ENCODE data around the gene ABHD17C. TPM values are rescaled to one million over a fixed set of nuclear protein-coding genes. Genes with fewer than 3 reads are reported as not detected.

ABHD17C gene
- polyA plus RNA-seq, 1 donor (not counting 4 experiments of a cell fraction or from before 2014, with no cell fraction given): 23.3 TPM

DNA sequence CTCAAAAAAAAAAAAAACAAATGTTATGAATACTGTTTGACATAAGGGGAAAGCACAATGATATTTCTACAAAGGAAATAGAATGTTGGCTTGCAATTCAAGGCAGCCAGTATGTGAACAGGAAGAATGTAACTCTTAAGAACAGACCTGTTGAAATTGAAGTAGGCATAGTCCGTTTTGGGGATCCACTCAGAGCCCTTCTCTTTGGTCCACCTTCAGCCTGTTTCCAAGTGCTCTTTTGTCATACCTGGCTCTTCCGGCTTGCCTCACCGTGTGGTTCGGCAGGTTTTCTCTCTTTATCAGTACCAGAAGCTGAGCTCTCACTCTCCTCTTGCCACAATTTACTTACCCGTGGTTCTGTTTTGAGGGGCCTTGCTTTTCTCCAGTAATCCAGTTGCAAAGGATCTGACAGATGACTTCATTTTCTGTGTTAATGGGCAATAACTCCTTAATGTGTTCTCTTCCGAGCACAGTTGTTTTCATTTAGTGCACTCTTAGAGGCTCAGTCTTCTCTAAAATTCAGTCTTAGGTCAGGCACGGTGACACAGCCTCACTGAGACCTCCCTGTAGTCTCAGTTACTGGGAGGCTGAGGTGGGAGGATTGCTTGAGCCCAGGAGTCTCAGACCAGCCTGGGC, 6.7 kb downstream of the ABHD17C start:
- Histone ChIP-seq H3K27ac (ENCODE audit: control insufficient read depth, insufficient read depth, low read length) (no peak overlapping the region), H3K36me3 (ENCODE audit: control insufficient read depth in 2 of 2, extremely low read depth in 1 of 2, insufficient read depth in 2 of 2, low read length in 2 of 2) (peaks cover 14 to 19% of the 10 kb centered on the region in 2 experiments), H3K9me3 (ENCODE audit: control insufficient read depth, low read depth, low read length) (no peaks in the 10 kb centered on the region), H2AFZ (ENCODE audit: control insufficient read depth, low read length) (no peak overlapping the region), H3K4me1 (ENCODE audit: control insufficient read depth, extremely low read depth, insufficient read depth, low read length) (peaks cover 31% of the 10 kb centered on the region), H3K9me1 (ENCODE audit: control insufficient read depth, extremely low read depth, insufficient read depth, low read length) (no peaks in the 10 kb centered on the region), H3K9ac (ENCODE audit: control insufficient read depth, extremely low read depth, insufficient read depth, low read length) (no peak overlapping the region), H3K4me2 (ENCODE audit: control insufficient read depth, extremely low read depth, insufficient read depth, low read depth, low read length) (peak overlapping the region; percentile 61), H3K27me3 (ENCODE audit: control insufficient read depth, extremely low read depth, insufficient read depth, low read length) (no peaks in the 10 kb centered on the region), H4K20me1 (ENCODE audit: control insufficient read depth, extremely low read depth, insufficient read depth, low read length) (peaks cover 4% of the 10 kb centered on the region), H3K79me2 (ENCODE audit: control insufficient read depth, insufficient read depth, low read length) (peaks cover 94% of the 10 kb centered on the region), H3K4me3 (ENCODE audit: control insufficient read depth in 2 of 3, extremely low read depth in 1 of 3, insufficient read depth in 2 of 3, low read depth in 1 of 3, low read length in 3 of 3) (no peak overlapping the region)
- peak; percentile 5 for FAIRE-seq
- dilution Hi-C loops (cut with MboI; ENCODE audit: extremely low pct_ligation_motif_present, low sequenced_read_pairs): no loop called here
- DNase-seq (ENCODE audit: low read depth, low spot score): no peak
- TF ChIP-seq, protein P1, sequence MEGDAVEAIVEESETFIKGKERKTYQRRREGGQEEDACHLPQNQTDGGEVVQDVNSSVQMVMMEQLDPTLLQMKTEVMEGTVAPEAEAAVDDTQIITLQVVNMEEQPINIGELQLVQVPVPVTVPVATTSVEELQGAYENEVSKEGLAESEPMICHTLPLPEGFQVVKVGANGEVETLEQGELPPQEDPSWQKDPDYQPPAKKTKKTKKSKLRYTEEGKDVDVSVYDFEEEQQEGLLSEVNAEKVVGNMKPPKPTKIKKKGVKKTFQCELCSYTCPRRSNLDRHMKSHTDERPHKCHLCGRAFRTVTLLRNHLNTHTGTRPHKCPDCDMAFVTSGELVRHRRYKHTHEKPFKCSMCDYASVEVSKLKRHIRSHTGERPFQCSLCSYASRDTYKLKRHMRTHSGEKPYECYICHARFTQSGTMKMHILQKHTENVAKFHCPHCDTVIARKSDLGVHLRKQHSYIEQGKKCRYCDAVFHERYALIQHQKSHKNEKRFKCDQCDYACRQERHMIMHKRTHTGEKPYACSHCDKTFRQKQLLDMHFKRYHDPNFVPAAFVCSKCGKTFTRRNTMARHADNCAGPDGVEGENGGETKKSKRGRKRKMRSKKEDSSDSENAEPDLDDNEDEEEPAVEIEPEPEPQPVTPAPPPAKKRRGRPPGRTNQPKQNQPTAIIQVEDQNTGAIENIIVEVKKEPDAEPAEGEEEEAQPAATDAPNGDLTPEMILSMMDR (optimal IDR thresholded peaks at IDR 0.05 in 1 of 3, IDR thresholded peaks at IDR 0.05 in 1 of 3, conservative IDR thresholded peaks at IDR 0.05 in 1 of 3; ENCODE audit: extremely low read depth in 1 of 3, insufficient read depth in 2 of 3, low read length in 3 of 3): no peak
- TF ChIP-seq EZH2 (IDR thresholded peaks at IDR 0.05; ENCODE audit: low read length): no peak

DNA sequence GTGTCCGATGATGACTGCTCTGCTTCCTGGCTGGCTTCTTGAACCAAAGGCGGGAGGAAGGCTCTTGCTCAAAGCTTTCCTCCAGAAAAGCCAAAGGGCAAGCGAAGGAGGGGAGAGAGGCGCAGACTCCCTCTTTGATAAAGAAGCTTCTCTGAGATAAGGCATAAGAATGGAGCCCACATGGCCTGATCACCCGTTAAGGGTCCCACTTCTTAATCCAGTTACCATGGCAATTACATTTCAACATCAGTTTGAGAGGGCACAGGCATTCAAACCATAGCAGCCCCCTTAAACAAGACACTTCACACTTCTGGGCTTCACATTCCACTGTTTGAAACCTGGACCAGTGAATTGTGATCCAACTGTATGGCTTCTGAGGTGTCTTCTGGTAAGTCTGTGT, 8.0 kb downstream of the ABHD17C start:
- Histone ChIP-seq H3K79me2 (ENCODE audit: control insufficient read depth, insufficient read depth, low read length) (peaks cover 92% of the 10 kb centered on the region), H3K9me3 (ENCODE audit: control insufficient read depth, low read depth, low read length) (no peaks in the 10 kb centered on the region), H3K27ac (ENCODE audit: control insufficient read depth, insufficient read depth, low read length) (no peak overlapping the region), H3K4me1 (ENCODE audit: control insufficient read depth, extremely low read depth, insufficient read depth, low read length) (peaks cover 25% of the 10 kb centered on the region), H3K4me3 (ENCODE audit: control insufficient read depth in 2 of 3, extremely low read depth in 1 of 3, insufficient read depth in 2 of 3, low read depth in 1 of 3, low read length in 3 of 3) (no peak overlapping the region), H3K9ac (ENCODE audit: control insufficient read depth, extremely low read depth, insufficient read depth, low read length) (no peak overlapping the region), H3K27me3 (ENCODE audit: control insufficient read depth, extremely low read depth, insufficient read depth, low read length) (no peaks in the 10 kb centered on the region), H4K20me1 (ENCODE audit: control insufficient read depth, extremely low read depth, insufficient read depth, low read length) (peaks cover 4% of the 10 kb centered on the region), H3K36me3 (ENCODE audit: control insufficient read depth in 2 of 2, extremely low read depth in 1 of 2, insufficient read depth in 2 of 2, low read length in 2 of 2) (peaks cover 14 to 22% of the 10 kb centered on the region in 2 experiments), H3K9me1 (ENCODE audit: control insufficient read depth, extremely low read depth, insufficient read depth, low read length) (no peaks in the 10 kb centered on the region), H2AFZ (ENCODE audit: control insufficient read depth, low read length) (no peak overlapping the region), H3K4me2 (ENCODE audit: control insufficient read depth, extremely low read depth, insufficient read depth, low read depth, low read length) (no peak overlapping the region)
- TF ChIP-seq, protein P1 (optimal IDR thresholded peaks at IDR 0.05 in 1 of 3, IDR thresholded peaks at IDR 0.05 in 1 of 3, conservative IDR thresholded peaks at IDR 0.05 in 1 of 3; ENCODE audit: extremely low read depth in 1 of 3, insufficient read depth in 2 of 3, low read length in 3 of 3): no peak
- no peak for TF ChIP-seq EZH2 (IDR thresholded peaks at IDR 0.05; ENCODE audit: low read length)
- DNase-seq (ENCODE audit: low read depth, low spot score) (no peak), FAIRE-seq (no peak)
- dilution Hi-C loops (cut with MboI; ENCODE audit: extremely low pct_ligation_motif_present, low sequenced_read_pairs): no loop called here

Measured in keratinocyte (primary cell).